GM12864 (cell line): Measurements from ENCODE around the gene DDX60.

Experiments
- DNase-seq: peaks from one replicate; pipeline ENCODE4 v3.0.0-alpha.2; 2011; ENCODE audit warnings: low read depth
- H3K4me3 ChIP-seq: 2 replicates; pipeline ENCODE4 v1.5.1; 2011; ENCODE audit warnings: mild to moderate bottlenecking, low read depth, low read length, control low read depth
- TF ChIP-seq, protein P1 (sequence below): IDR thresholded peaks from 2 replicates; pipeline ENCODE4 v1.5.1; 2011; ENCODE audit warnings: low read depth, mild to moderate bottlenecking, moderate library complexity, low read length, control low read depth, inconsistent platforms; ENCODE audit errors: missing control alignments

The DDX60 gene

DNA sequence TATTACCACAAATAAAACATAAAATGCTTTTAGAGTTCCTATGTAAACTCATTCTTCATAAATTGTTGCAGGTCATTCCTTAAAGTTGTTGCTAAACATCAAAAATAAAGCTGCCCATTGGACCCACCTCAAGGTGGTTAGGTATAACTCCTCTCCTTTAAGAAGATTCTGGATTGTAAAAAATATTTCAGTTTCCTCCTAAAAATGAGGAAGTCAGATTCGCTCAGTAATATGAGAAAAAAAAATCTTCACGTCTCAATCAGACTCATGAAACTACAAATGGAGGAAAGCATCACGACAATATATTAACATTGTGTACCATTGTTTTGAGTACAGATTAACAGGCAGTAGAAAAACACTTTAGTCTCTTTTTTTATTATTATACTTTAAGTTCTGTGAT is 105.9 kb downstream of the DDX60 start:
- TF ChIP-seq, protein P1, sequence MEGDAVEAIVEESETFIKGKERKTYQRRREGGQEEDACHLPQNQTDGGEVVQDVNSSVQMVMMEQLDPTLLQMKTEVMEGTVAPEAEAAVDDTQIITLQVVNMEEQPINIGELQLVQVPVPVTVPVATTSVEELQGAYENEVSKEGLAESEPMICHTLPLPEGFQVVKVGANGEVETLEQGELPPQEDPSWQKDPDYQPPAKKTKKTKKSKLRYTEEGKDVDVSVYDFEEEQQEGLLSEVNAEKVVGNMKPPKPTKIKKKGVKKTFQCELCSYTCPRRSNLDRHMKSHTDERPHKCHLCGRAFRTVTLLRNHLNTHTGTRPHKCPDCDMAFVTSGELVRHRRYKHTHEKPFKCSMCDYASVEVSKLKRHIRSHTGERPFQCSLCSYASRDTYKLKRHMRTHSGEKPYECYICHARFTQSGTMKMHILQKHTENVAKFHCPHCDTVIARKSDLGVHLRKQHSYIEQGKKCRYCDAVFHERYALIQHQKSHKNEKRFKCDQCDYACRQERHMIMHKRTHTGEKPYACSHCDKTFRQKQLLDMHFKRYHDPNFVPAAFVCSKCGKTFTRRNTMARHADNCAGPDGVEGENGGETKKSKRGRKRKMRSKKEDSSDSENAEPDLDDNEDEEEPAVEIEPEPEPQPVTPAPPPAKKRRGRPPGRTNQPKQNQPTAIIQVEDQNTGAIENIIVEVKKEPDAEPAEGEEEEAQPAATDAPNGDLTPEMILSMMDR = no peak
- no peak overlapping the region for H3K4me3 ChIP-seq
- DNase-seq = no peak

DNA sequence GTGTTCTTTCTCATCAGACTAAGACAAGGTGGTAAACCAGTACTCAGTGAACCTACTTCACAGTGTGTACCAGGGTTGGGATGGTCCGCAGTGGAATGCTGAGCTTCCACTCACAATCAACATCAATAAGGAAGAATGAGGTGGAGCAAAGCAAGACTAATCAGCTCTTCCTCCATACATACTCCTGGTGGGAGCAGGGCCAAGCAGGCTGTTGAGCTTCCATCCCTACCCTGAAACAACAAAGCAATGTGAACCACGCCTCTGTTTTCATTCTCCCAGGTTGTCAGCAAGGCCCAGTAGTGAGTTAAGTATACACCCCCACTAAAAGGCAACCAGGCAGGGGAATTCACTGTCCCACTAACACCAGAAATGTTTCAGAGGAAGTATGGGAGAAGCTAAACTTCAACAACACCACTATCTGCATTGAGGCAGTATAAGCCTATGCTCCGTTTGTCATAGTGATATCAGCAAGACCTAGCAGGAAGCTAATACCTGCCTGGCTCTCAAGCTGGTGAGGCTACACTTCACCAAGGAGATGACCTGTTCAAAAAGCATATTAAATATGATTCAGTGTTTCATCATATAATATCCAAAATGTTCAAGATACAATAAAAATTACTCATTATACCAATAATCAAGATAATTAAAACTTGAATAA is 109.5 kb downstream of the DDX60 start:
- no peak overlapping the region for H3K4me3 ChIP-seq
- TF ChIP-seq, protein P1 = no peak

DNA sequence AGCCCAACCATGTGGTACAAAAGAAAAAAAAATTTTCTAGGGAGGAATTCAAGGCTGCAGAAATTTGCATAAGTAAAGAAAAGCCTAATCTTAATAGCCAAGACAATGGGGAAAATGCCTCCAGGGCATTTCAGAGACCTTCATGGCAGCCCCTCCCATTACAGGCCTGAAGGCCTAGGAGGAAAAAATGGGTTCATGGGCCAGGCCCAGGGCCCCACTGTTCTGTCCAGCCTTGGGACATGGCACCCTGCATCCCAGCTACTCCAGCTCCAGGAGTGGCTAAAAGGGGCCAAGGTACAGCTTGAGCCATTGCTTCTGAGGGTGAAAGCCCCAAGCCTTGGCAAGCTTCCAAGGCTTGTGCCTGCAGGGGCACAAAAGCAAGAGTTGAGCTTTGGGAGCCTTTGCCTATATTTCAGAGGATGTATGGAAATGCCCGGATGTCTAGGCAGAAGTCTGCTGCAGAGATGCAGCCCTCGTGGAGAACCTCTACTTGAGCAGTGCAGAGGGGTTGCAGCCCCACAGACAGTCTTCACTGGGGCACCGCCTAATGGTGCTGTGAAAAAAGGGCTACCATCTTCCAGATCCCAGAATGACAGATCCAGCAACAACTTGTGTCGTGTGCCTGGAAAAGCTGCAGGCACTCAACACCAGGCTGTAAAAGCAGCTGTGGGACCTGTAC is 115.2 kb downstream of the DDX60 start:
- DNase-seq = no peak
- TF ChIP-seq, protein P1 = no peak
- no peak overlapping the region for H3K4me3 ChIP-seq

More for the DNA sequence above, 109.5 kb downstream of the DDX60 start:
- DNase-seq = no peak

DNA sequence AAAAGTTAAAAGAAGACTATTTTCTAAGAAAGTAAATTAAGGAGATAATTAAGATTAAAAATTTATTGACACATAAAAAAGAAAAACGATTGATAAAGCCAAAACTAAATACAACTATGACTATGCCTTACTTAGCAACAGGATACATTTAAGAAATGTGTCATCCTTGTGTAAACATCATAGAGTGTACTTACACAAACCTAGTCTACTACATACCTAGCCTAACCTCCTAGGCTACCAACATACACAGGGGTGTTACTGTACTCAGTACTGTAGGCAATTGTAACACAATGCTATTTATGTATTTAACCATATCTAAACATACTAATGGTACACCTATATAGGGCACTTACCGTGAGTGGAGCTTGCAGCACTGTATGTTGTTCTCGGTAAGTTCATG is 117.9 kb downstream of the DDX60 start:
- DNase-seq = no peak

DNA sequence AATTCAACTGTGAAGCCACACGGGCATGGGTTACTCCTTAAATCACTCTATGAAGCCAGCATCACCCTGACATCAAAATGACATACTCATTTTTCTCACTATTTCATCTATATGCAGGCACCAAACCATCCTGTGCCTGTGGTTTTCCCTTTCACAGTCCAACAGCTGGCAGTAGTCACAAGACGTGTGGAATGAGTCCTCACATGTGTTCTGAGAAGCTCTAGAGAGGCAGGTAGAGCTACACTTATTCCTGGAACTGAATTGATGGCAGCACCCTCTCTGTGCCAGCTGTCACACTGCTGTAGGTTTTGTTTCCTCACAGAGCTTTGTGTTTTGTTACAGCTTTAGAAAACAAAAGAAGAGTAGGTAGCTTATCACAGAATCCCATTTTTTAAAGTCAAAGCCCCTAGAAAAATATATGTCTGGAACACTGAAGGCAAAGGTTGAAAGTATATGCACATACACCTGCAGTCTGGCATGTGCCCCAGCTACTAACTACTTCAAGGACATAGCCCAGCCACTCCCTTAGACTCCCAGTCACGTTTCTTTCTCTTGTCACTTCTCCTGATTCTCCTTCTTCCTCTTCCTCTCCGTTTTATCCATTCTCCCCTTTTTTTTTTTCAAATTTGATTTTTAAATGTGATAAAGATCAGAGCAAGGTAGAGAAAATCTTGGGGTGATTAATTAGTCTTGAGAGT is 119.1 kb downstream of the DDX60 start:
- no peak overlapping the region for H3K4me3 ChIP-seq
- no peak for DNase-seq
- TF ChIP-seq, protein P1 = no peak

More for the DNA sequence above, 117.9 kb downstream of the DDX60 start:
- TF ChIP-seq, protein P1 = no peak
- no peak overlapping the region for H3K4me3 ChIP-seq

DNA sequence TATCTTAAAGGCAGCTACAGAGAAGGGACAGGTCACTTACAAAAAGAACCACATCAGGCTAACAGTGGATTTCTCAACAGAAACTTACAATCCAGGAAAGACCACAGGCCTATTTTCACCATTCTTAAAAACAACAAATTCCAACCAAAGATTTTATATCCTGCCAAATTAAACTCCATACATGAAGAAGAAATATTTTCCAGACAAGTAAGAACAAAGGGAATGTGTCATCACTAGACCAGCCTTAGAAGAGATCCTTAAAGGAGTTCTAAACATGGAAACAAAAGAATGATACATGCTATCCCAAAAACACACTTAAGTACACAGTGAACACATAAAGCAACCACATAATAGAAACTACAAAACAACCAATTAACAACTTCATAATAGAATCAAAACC is 120.6 kb downstream of the DDX60 start:
- DNase-seq = no peak
- TF ChIP-seq, protein P1 = no peak
- H3K4me3 ChIP-seq = no peak overlapping the region
